K562 (cell line): ENCODE data around the gene USP51. TPM values are rescaled to one million over a fixed set of nuclear protein-coding genes. Genes with fewer than 3 reads are reported as not detected.

Experiments used
- ATAC-seq: fragments of 200-7000 bp; cut with Tn5 transposase; 3 replicates; pipeline ENCODE4 v1.9.1; 2020; ENCODE audit warnings: moderate library complexity
- BruUV-seq: library from RNA; stranded (reverse); fragments of 400-500 nt; replicated peaks from 2 replicates; lab custom pipeline; 2021; lab: Mats Ljungman, UMichigan
- CTCF ChIA-PET: fragments of 300-600 bp; formaldehyde crosslinking; extraction: SDS; loops from one replicate; lab custom pipeline; 2021; ENCODE audit warnings: low intra/inter-chr PET ratio; lab: Yijun Ruan, JAX
- POLR2A ChIA-PET: fragments of 300-600, 350-650 bp; sonication (Branson Sonifier 250); formaldehyde crosslinking; extraction: SDS; loops from one replicate; lab custom pipeline; 2021; ENCODE audit warnings: antibody characterized with exemption, inconsistent platforms; lab: Yijun Ruan, JAX
- DNase-seq, 4 experiments: peaks; one replicate each; pipeline versions ENCODE4 v3.0.0 to v3.0.0-alpha.2; 2011 to 2018; ENCODE audit warnings: low spot score in 3 of 4, mixed read lengths in 3 of 4; ENCODE audit errors: extremely low read depth in 1 of 4
- FAIRE-seq: peaks from 2 replicates; lab custom pipeline; 2011; peaks lifted over from hg19 to GRCh38; lab: Jason Lieb, UNC
- H2AFZ ChIP-seq: 2 replicates; pipeline ENCODE4 v1.6.0; 2011; ENCODE audit warnings: low read depth, low read length, control low read depth, inconsistent platforms
- H3K27ac ChIP-seq: fragments of 200-600 bp; 3 replicates; pipeline ENCODE4 v1.8.0; 2011; ENCODE audit warnings: low read depth, mild to moderate bottlenecking, control low read depth, inconsistent platforms, low read length, moderate library complexity, mixed read lengths; ENCODE audit errors: extremely low read depth
- H3K27me3 ChIP-seq, 2 experiments: fragments of 300-600 bp in 1 of 2; 2 replicates in 1 of 2; 3 replicates in 1 of 2; pipeline versions ENCODE4 v1.6.0 to v1.8.0; 2011; ENCODE audit warnings: inconsistent platforms in 2 of 2, low read length in 2 of 2, mild to moderate bottlenecking in 1 of 2, mixed read lengths in 1 of 2, moderate library complexity in 1 of 2; ENCODE audit not compliant: control insufficient read depth in 2 of 2, insufficient read depth in 2 of 2
- H3K36me3 ChIP-seq: fragments of 300-600 bp; 3 replicates; pipeline ENCODE4 v1.8.0; 2011; ENCODE audit warnings: mild to moderate bottlenecking, low read length, inconsistent platforms; ENCODE audit not compliant: control insufficient read depth, insufficient read depth
- H3K4me1 ChIP-seq, 2 experiments: fragments of 200-600 bp in 1 of 2; replicated peaks in 1 of 2; 2 replicates in 1 of 2; 3 replicates in 1 of 2; pipeline versions ENCODE4 v1.5.1 to v1.8.0; 2011; ENCODE audit warnings: inconsistent platforms in 2 of 2, low read length in 2 of 2, mild to moderate bottlenecking in 1 of 2, mixed read lengths in 1 of 2, moderate library complexity in 1 of 2; ENCODE audit not compliant: control insufficient read depth in 2 of 2, insufficient read depth in 2 of 2
- H3K4me2 ChIP-seq: 2 replicates; pipeline ENCODE4 v1.6.1; 2011; ENCODE audit warnings: low read length, control low read depth, inconsistent platforms, mixed read lengths; ENCODE audit not compliant: insufficient read depth
- H3K4me3 ChIP-seq: fragments of 200-600 bp; sonication (generic), shearing (Covaris generic); 2 replicates; pipeline ENCODE4 v1.5.1; 2016; ENCODE audit warnings: control low read depth, inconsistent platforms
- H3K79me2 ChIP-seq: fragments of 200-600 bp; 3 replicates; pipeline ENCODE4 v1.8.0; 2011; ENCODE audit warnings: low read length, inconsistent platforms; ENCODE audit not compliant: control insufficient read depth, insufficient read depth
- H3K9ac ChIP-seq, 2 experiments: 2 replicates each; pipeline versions ENCODE4 v1.6.0 to v1.6.1; 2011; ENCODE audit warnings: low read depth in 2 of 2, low read length in 2 of 2, control low read depth in 1 of 2, inconsistent platforms in 1 of 2, mild to moderate bottlenecking in 1 of 2, mixed read lengths in 1 of 2; ENCODE audit not compliant: insufficient read depth in 1 of 2
- H3K9me1 ChIP-seq: one replicate; pipeline ENCODE4 v1.6.0; 2011; ENCODE audit warnings: inconsistent platforms, mild to moderate bottlenecking, low read length, moderate library complexity; ENCODE audit not compliant: control insufficient read depth, insufficient read depth
- H3K9me3 ChIP-seq: replicated peaks from 2 replicates; pipeline ENCODE4 v1.5.1; 2011; ENCODE audit warnings: low read depth, low read length, inconsistent platforms; ENCODE audit not compliant: control insufficient read depth, insufficient read depth
- H4K20me1 ChIP-seq: replicated peaks from 2 replicates; pipeline ENCODE4 v1.6.1; 2011; ENCODE audit warnings: low read length, inconsistent platforms, mixed read lengths; ENCODE audit not compliant: control insufficient read depth, insufficient read depth
- GTF3C2 ChIP-seq: IDR thresholded peaks from 3 replicates; pipeline ENCODE4 v1.6.1; 2011; ENCODE audit warnings: borderline replicate concordance, mild to moderate bottlenecking, moderate library complexity; ENCODE audit not compliant: insufficient read length; ENCODE audit errors: extremely low read depth
- NFYB ChIP-seq: IDR thresholded peaks from 2 replicates; pipeline ENCODE4 v1.6.1; 2011; ENCODE audit warnings: mild to moderate bottlenecking, moderate library complexity; ENCODE audit not compliant: insufficient read length; ENCODE audit errors: extremely low read depth
- SNIP1 ChIP-seq: fragments of 450-650 bp; IDR thresholded peaks from 2 replicates; pipeline ENCODE4 v1.7.1; 2017; ENCODE audit warnings: low read depth, mild to moderate bottlenecking
- ZNF184 ChIP-seq: sonication (generic); formaldehyde crosslinking; IDR thresholded peaks from 2 replicates; pipeline ENCODE4 v1.5.0; 2020; ENCODE audit warnings: missing genetic modification reagents
- WGBS: fragments of 100-300 bp; shearing (Covaris generic); methylation state at CpG from one replicate; pipeline ENCODE4 v1.1.6; 2016; ENCODE audit warnings: low coverage, mixed read lengths; ENCODE audit not compliant: insufficient coverage; ENCODE audit errors: missing lambda C conversion rate; 5-methylcytosine and 5-hydroxymethylcytosine counted together
- in situ Hi-C: fragments of 300-500 bp; cut with MboI; formaldehyde crosslinking; loops from 4 replicates; pipeline ENCODE4 v1.15.0; 2018; ENCODE audit warnings: inconsistent platforms, mixed read lengths
- intact Hi-C: fragments of 100-400 bp; cut with micrococcal nuclease; formaldehyde crosslinking; loops from 2 replicates; pipeline ENCODE4 v1.14.2; 2022
- polyA plus RNA-seq, 8 experiments: library from polyadenylated mRNA; depleted of rRNA in 4 of 8; stranded (reverse) in 5 of 8; unstranded in 3 of 8; fragments of >200 nt; fragmentation: Nextera tagmentation in 2 of 8; fragmentation: Illumina TruSeq in 1 of 8; extraction: Ambion mirVana in 2 of 8; extraction: Trizol in 1 of 8; gene quantifications; 2 replicates each; pipeline versions ENCODE4 v1.2.1 to v1.2.3, GENCODE V29; 2011 to 2014; ENCODE audit warnings: inconsistent platforms in 1 of 8, missing spikeins in 1 of 8
- total RNA-seq, 7 experiments: library from RNA; depleted of rRNA in 6 of 7; stranded (reverse); fragments of >200 nt in 6 of 7; fragmentation: Illumina TruSeq in 2 of 7; extraction: Trizol in 2 of 7; gene quantifications; 2 replicates each; pipeline versions ENCODE4 v1.2.1 to v1.2.3, GENCODE V29; 2011 to 2021; ENCODE audit warnings: low replicate concordance in 1 of 7
- TF ChIP-seq, protein P1 (sequence below): sonication (generic); IDR thresholded peaks from 2 replicates; pipeline ENCODE4 v1.6.1; 2016
- TF ChIP-seq, protein P2 (sequence below): fragments of 450-650 bp; formaldehyde crosslinking; IDR thresholded peaks from 2 replicates; pipeline ENCODE4 v1.4.0; 2020; ENCODE audit warnings: mild to moderate bottlenecking, moderate library complexity

Gene USP51
- total and polyA plus RNA-seq, 9 of the 15 experiments (the other 6 are each of a cell fraction or from before 2014, with no cell fraction given): 0.59 to 3.9 (median 1.3) TPM

GRCh38 chrX:55523356-55523755, 33.7 kb upstream of the USP51 start:
- Histone ChIP-seq H3K9me1 (no peaks in the 10 kb centered on the region), H3K36me3 (no peaks in the 10 kb centered on the region), H2AFZ (no peak overlapping the region), H3K79me2 (no peaks in the 10 kb centered on the region), H3K9ac (no peak overlapping the region), H3K9me3 (no peaks in the 10 kb centered on the region), H3K4me3 (no peak overlapping the region), H3K4me1 (no peaks in the 10 kb centered on the region), H3K4me2 (no peak overlapping the region), H3K27me3 (no peaks in the 10 kb centered on the region), H3K27ac (no peak overlapping the region)
- in situ Hi-C loops (no loop called here), intact Hi-C loops (loop anchor here (10.0 kb wide), 1 partner anchor 69 kb away; the partner anchor contains the start of gene MAGEH1)
- WGBS: 10% methylated on average over 1 of the region's 1 CpG
- CTCF ChIA-PET: no interaction called here
- ATAC-seq: no peak
- POLR2A ChIA-PET: no interaction called here
- TF ChIP-seq, protein P1, sequence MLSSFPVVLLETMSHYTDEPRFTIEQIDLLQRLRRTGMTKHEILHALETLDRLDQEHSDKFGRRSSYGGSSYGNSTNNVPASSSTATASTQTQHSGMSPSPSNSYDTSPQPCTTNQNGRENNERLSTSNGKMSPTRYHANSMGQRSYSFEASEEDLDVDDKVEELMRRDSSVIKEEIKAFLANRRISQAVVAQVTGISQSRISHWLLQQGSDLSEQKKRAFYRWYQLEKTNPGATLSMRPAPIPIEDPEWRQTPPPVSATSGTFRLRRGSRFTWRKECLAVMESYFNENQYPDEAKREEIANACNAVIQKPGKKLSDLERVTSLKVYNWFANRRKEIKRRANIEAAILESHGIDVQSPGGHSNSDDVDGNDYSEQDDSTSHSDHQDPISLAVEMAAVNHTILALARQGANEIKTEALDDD: no peak
- TF ChIP-seq, protein P2, sequence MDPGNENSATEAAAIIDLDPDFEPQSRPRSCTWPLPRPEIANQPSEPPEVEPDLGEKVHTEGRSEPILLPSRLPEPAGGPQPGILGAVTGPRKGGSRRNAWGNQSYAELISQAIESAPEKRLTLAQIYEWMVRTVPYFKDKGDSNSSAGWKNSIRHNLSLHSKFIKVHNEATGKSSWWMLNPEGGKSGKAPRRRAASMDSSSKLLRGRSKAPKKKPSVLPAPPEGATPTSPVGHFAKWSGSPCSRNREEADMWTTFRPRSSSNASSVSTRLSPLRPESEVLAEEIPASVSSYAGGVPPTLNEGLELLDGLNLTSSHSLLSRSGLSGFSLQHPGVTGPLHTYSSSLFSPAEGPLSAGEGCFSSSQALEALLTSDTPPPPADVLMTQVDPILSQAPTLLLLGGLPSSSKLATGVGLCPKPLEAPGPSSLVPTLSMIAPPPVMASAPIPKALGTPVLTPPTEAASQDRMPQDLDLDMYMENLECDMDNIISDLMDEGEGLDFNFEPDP (CRISPR knock-in tag): no peak
- no peak for TF ChIP-seq NFYB
- TF ChIP-seq GTF3C2: no peak
- TF ChIP-seq SNIP1: no peak
- no peak for TF ChIP-seq ZNF184 (CRISPR knock-in tag)
- TF ChIP-seq, all 486 proteins: peak for 0
- no peak for DNase-seq
- FAIRE-seq: no peak
- no TSS peak for BruUV-seq
- H4K20me1 ChIP-seq: no peaks in the 10 kb centered on the region
